ENCODE results near the gene PKP4. TPM values are rescaled to one million over a fixed set of nuclear protein-coding genes. Genes with fewer than 3 reads are reported as not detected.

Gene PKP4
- total and polyA plus RNA-seq, 9 of the 15 experiments (the other 6 are each of a cell fraction or from before 2014, with no cell fraction given): 24.6 to 99.1 (median 74.0) TPM

- Histone ChIP-seq H3K4me2 (ENCODE audit: insufficient read depth, low read length) (no peak overlapping the region), H2AFZ (ENCODE audit: low read depth, low read length) (no peak overlapping the region), H3K9me1 (ENCODE audit: control insufficient read depth, insufficient read depth, low read length) (no peaks in the 10 kb centered on the region), H3K4me3 (no peak overlapping the region), H3K27ac (ENCODE audit: extremely low read depth, low read depth, low read length) (no peak overlapping the region), H3K9me3 (replicated peaks; ENCODE audit: control insufficient read depth, insufficient read depth, low read depth, low read length) (no peaks in the 10 kb centered on the region), H3K79me2 (ENCODE audit: control insufficient read depth, insufficient read depth, low read length) (no peaks in the 10 kb centered on the region), H3K36me3 (ENCODE audit: control insufficient read depth, insufficient read depth, low read length) (peaks cover 8% of the 10 kb centered on the region; the same call in 2 of the 3 replicates), H3K4me1 (replicated peaks in 1 of 2; ENCODE audit: control insufficient read depth in 2 of 2, insufficient read depth in 2 of 2, low read length in 2 of 2) (no peaks in the 10 kb centered on the region), H3K9ac (ENCODE audit: insufficient read depth in 1 of 2, low read depth in 2 of 2, low read length in 2 of 2) (no peak overlapping the region), H4K20me1 (replicated peaks; ENCODE audit: control insufficient read depth, insufficient read depth, low read length) (no peaks in the 10 kb centered on the region), H3K27me3 (ENCODE audit: control insufficient read depth in 2 of 2, insufficient read depth in 2 of 2, low read length in 2 of 2) (no peaks in the 10 kb centered on the region)
- ChIA-PET CTCF (ENCODE audit: low intra/inter-chr PET ratio) (no interaction called here), POLR2A (interaction anchor here (0.7 kb wide), 1 partner anchor 50 kb away, joined by 3 read pairs; no protein-coding TSS in a partner anchor)
- in situ Hi-C loops (cut with MboI) (no loop called here), intact Hi-C loops (cut with micrococcal nuclease) (no loop called here)
- DNase-seq (ENCODE audit: extremely low read depth in 1 of 4, low spot score in 3 of 4): no peak
- no TSS peak for BruUV-seq (replicated peaks)
- no peak for ATAC-seq
- no peak for FAIRE-seq
- TF ChIP-seq ZNF778 (CRISPR knock-in tag; IDR thresholded peaks at IDR 0.05) (no peak), CEBPG (CRISPR knock-in tag; IDR thresholded peaks at IDR 0.05) (no peak), CEBPG (tag; conservative IDR thresholded peaks at IDR 0.05 in 1 of 2, IDR thresholded peaks at IDR 0.05 in 1 of 2) (no peak), RBM39 (optimal IDR thresholded peaks at IDR 0.05; ENCODE audit: low read depth, low read length) (no peak), DMBX1 (CRISPR knock-in tag; IDR thresholded peaks at IDR 0.05; ENCODE audit: borderline replicate concordance) (no peak), ZSCAN29 (IDR thresholded peaks at IDR 0.05) (no peak), PRMT5 (CRISPR knock-in tag; IDR thresholded peaks at IDR 0.05) (no peak), CREB3 (tag; conservative IDR thresholded peaks at IDR 0.05; ENCODE audit: low read depth) (no peak), HLTF (IDR thresholded peaks at IDR 0.05) (no peak), CHD7 (IDR thresholded peaks at IDR 0.05; ENCODE audit: low read depth, low read length) (no peak), MCM3 (IDR thresholded peaks at IDR 0.05) (no peak), CREBBP (IDR thresholded peaks at IDR 0.05; ENCODE audit: low read depth, low read length) (no peak), ZNF830 (CRISPR knock-in tag; IDR thresholded peaks at IDR 0.05) (no peak), SP1 (CRISPR knock-in tag; IDR thresholded peaks at IDR 0.05) (no peak)
Observed at GRCh38 chr2:158560259-158560658, 103.5 kb downstream of the PKP4 start.
